Mucosa of descending colon (tissue), 3 donors: ENCODE results near the gene MAB21L4. TPM values are rescaled to one million over a fixed set of nuclear protein-coding genes. Genes with fewer than 3 reads are reported as not detected.

Experiments used
- ATAC-seq: fragments of 200-7000 bp; cut with Tn5 transposase; one replicate; pipeline ENCODE4 v1.9.1; 2020; ENCODE audit warnings: mild to moderate bottlenecking, moderate library complexity
- DNase-seq, 3 donors: peaks; one replicate each; pipeline ENCODE4 v3.0.0-alpha.2; 2020
- H3K36me3 ChIP-seq: fragments of 200-600 bp; one replicate; pipeline ENCODE4 v1.8.0; 2021; ENCODE audit warnings: low read depth, mild to moderate bottlenecking
- H3K4me1 ChIP-seq: fragments of 200-600 bp; one replicate; pipeline ENCODE4 v1.8.0; 2021; ENCODE audit warnings: low read depth, mild to moderate bottlenecking
- H3K4me3 ChIP-seq: fragments of 200-600 bp; one replicate; pipeline ENCODE4 v1.8.0; 2021; ENCODE audit warnings: mild to moderate bottlenecking
- H3K9me3 ChIP-seq: fragments of 200-600 bp; one replicate; pipeline ENCODE4 v1.8.0; 2021; ENCODE audit warnings: mild to moderate bottlenecking
- CTCF ChIP-seq: fragments of 200-600 bp; IDR thresholded peaks from one replicate; pipeline ENCODE4 v1.8.0; 2022; ENCODE audit warnings: antibody characterized with exemption, mild to moderate bottlenecking
- intact Hi-C, 2 donors: fragments of 100-400 bp; cut with DNase I in 1 of 2; cut with micrococcal nuclease in 1 of 2; formaldehyde crosslinking; loops; one replicate each; pipeline versions ENCODE4 v1.11.0 to v1.11.1; 2022; cut with DNase I, micrococcal nuclease
- total RNA-seq, 3 donors: library from RNA; stranded (reverse); fragmentation: NEBNext Ultra II Directional in 2 of 3; extraction: Animal tissue kit (Norgen Biotek cat#: 25700) in 2 of 3; gene quantifications; one replicate each; pipeline versions ENCODE4 v1.2.1 to v1.2.4, GENCODE V29; 2021 to 2023
- donor health status: DM: no; HTN: no; CAD: no; lungs with moderate emphysema.
- donor health status: DM: no; HTN: no; CAD: no.
- donor health status: DM: no; HTN: yes; CAD: no.

MAB21L4 gene
- total RNA-seq, 3 donors from 2014 or later, result 3.3 to 13.2 (median 8.1) TPM

- DNase-seq (peak in 2 of 3 donors; percentile 27 to 46), ATAC-seq (no peak)
- Histone ChIP-seq H3K36me3 (no peaks in the 10 kb centered on the region), H3K4me1 (peaks cover 18% of the 10 kb centered on the region), H3K4me3 (no peak overlapping the region), H3K9me3 (no peaks in the 10 kb centered on the region)
- no peak for TF ChIP-seq CTCF
- intact Hi-C loops, result no loop called here
Observed at GRCh38 chr2:240894006-240894405, 1.9 kb downstream of the MAB21L4 start.

- no peak overlapping the region for H3K4me3 ChIP-seq
- H3K4me1 ChIP-seq, result peaks cover 19% of the 10 kb centered on the region
- no peaks in the 10 kb centered on the region for H3K9me3 ChIP-seq
- DNase-seq, result peak; percentile 37 to 49 (median 40)
- TF ChIP-seq CTCF, result no peak
- intact Hi-C loops, result no loop called here
- ATAC-seq, result no peak
- no peaks in the 10 kb centered on the region for H3K36me3 ChIP-seq
Observed at GRCh38 chr2:240893363-240893844, 2.6 kb downstream of the MAB21L4 start.

- Histone ChIP-seq H3K36me3 (no peaks in the 10 kb centered on the region), H3K4me3 (no peak overlapping the region), H3K4me1 (peaks cover 19% of the 10 kb centered on the region), H3K9me3 (no peaks in the 10 kb centered on the region)
- no peak for ATAC-seq
- no peak for TF ChIP-seq CTCF
- intact Hi-C loops, result no loop called here
- DNase-seq, result peak in 2 of 3 donors; percentile 22 to 40
Observed at GRCh38 chr2:240892925-240893324, 3.0 kb downstream of the MAB21L4 start.

GRCh38 chr2:240892356-240892755 lies 3.6 kb downstream of the MAB21L4 start:
- peaks cover 19% of the 10 kb centered on the region for H3K4me1 ChIP-seq
- TF ChIP-seq CTCF, result no peak

GRCh38 chr2:240891492-240892340 lies 4.2 kb downstream of the MAB21L4 start:
- Histone ChIP-seq H3K4me3 (no peak overlapping the region), H3K9me3 (no peaks in the 10 kb centered on the region), H3K4me1 (peaks cover 17% of the 10 kb centered on the region), H3K36me3 (no peaks in the 10 kb centered on the region)
- intact Hi-C loops, result no loop called here
- peak in 2 of 3 donors; percentile 50 to 61 for DNase-seq
- ATAC-seq, result peak; percentile 23
- no peak for TF ChIP-seq CTCF

More at GRCh38 chr2:240892356-240892755, 3.6 kb downstream of the MAB21L4 start:
- DNase-seq, result peak in 2 of 3 donors; percentile 22 to 26
- intact Hi-C loops, result no loop called here
- no peak for ATAC-seq
- no peaks in the 10 kb centered on the region for H3K9me3 ChIP-seq
- no peak overlapping the region for H3K4me3 ChIP-seq
- no peaks in the 10 kb centered on the region for H3K36me3 ChIP-seq
